ENCODE results near the gene EMP1. TPM values are rescaled to one million over a fixed set of nuclear protein-coding genes. Genes with fewer than 3 reads are reported as not detected.

Gene EMP1
- total and polyA plus RNA-seq, 2 of the 8 experiments (the other 6 are each of a cell fraction or from before 2014, with no cell fraction given), result 0.17 to 0.65 TPM

DNA sequence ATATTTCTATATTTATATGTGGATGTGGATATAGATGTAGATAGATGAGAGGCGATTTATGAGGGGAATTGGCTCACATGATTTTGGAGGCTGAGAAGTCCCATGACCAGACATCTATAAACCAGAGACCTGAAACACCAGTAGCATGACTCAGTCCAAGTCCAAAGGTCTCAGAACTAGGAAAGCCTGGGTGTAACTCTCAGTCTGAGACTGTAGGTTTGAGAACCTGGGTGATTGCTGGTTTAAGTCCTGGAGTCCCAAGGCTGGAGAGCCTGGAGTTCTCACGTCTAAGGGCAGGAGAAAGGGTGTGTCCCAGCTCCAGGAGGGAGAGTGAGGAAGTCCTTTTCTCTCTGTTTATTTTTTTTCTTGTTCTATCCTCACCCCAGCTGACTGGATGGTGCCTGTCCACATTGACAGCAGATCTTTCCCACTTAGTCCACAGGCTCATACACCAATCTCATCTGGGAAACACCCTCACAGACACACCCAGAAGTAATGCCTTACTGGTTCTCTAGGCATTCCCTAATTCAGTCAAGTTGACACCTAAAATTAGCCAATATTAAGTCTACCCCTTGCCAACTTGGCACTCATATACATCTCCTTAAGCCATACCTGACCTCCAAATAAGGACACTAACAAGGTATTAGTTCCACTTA lies 45.4 kb downstream of the EMP1 start:
- no peak overlapping the region for H2AFZ ChIP-seq (ENCODE audit: low read length)
- ChIA-PET CTCF (ENCODE audit: partially characterized antibody) (interaction anchor here (0.5 kb wide), 1 partner anchor 271 kb away, joined by 3 read pairs; no protein-coding TSS in a partner anchor), POLR2A (ENCODE audit: partially characterized antibody) (no interaction called here)
- H3K56ac ChIP-seq (replicated peaks; ENCODE audit: insufficient read length, low read depth, low read length), result no peak overlapping the region
- 91 to 100% methylated on average over 1 to 2 of the region's 2 CpGs for WGBS, 2 experiments (ENCODE audit: extremely low coverage in 1 of 2, insufficient coverage in 1 of 2, insufficient read length in 1 of 2, insufficient replicate concordance in 2 of 2, low coverage in 1 of 2, low lambda C conversion rate in 2 of 2, missing lambda C conversion rate in 1 of 2)
- no peak overlapping the region for H2BK15ac ChIP-seq (ENCODE audit: low read length)
- no peak overlapping the region for H2BK120ac ChIP-seq (replicated peaks; ENCODE audit: low read depth, low read length)
- no peaks in the 10 kb centered on the region for H3K36me3 ChIP-seq (ENCODE audit: control insufficient read depth in 2 of 4, insufficient read depth in 4 of 4, low read length in 3 of 4)
- H2BK12ac ChIP-seq (ENCODE audit: low read depth, low read length), result no peak overlapping the region
- H3K14ac ChIP-seq (ENCODE audit: insufficient read length), result no peak overlapping the region
- no peak overlapping the region for H4K8ac ChIP-seq (ENCODE audit: extremely low read depth, insufficient read depth, low read length)
- H3K23ac ChIP-seq (ENCODE audit: insufficient read length), result no peak overlapping the region
- no peak overlapping the region for H2AK5ac ChIP-seq (ENCODE audit: low read depth, low read length)
- no peak for FAIRE-seq
- no peaks in the 10 kb centered on the region for H3K79me1 ChIP-seq (ENCODE audit: low read depth, low read length)
- H3K79me2 ChIP-seq (ENCODE audit: control insufficient read depth in 1 of 2, insufficient read depth in 2 of 2, low read length in 2 of 2), result no peaks in the 10 kb centered on the region
- no peak overlapping the region for H3K18ac ChIP-seq (ENCODE audit: extremely low read depth, low read length)
- no peak overlapping the region for H3K4me3 ChIP-seq (ENCODE audit: extremely low read depth in 1 of 4, insufficient read depth in 2 of 4, low read depth in 3 of 4, low read length in 4 of 4)
- H4K5ac ChIP-seq (ENCODE audit: insufficient read length, low read depth, low read length), result no peak overlapping the region
- TF ChIP-seq SRF (IDR thresholded peaks at IDR 0.05; ENCODE audit: low read depth, low read length) (no peak), MAFK (IDR thresholded peaks at IDR 0.05; ENCODE audit: low read depth, low read length) (no peak), SIRT6 (IDR thresholded peaks at IDR 0.05; ENCODE audit: low read length) (no peak)
- H2BK5ac ChIP-seq (ENCODE audit: low read depth, low read length), result no peak overlapping the region
- H4K20me1 ChIP-seq (replicated peaks in 1 of 2; ENCODE audit: control insufficient read depth in 1 of 2, insufficient read depth in 2 of 2, low read length in 2 of 2), result no peaks in the 10 kb centered on the region
- H3K4ac ChIP-seq (replicated peaks; ENCODE audit: insufficient read length, low read depth, low read length), result no peak overlapping the region
- no peak overlapping the region for H3K9ac ChIP-seq (replicated peaks in 1 of 4; ENCODE audit: extremely low read depth in 1 of 4, low read depth in 3 of 4, low read length in 3 of 4)
- DNase-seq (ENCODE audit: low read depth in 1 of 2, low spot score in 2 of 2), result no peak
- H2BK20ac ChIP-seq (ENCODE audit: low read length), result no peak overlapping the region
- H3K4me1 ChIP-seq (replicated peaks in 1 of 4; ENCODE audit: control insufficient read depth in 3 of 4, insufficient read depth in 4 of 4, low read length in 3 of 4), result no peaks in the 10 kb centered on the region
- no peak overlapping the region for H4K91ac ChIP-seq (replicated peaks; ENCODE audit: insufficient read length, low read length)
- no peaks in the 10 kb centered on the region for H3K27me3 ChIP-seq (replicated peaks in 1 of 4; ENCODE audit: control insufficient read depth in 3 of 4, extremely low read depth in 1 of 4, insufficient read depth in 3 of 4, low read length in 3 of 4)
- no peak overlapping the region for H3K27ac ChIP-seq (ENCODE audit: low read depth, low read length)
- no peaks in the 10 kb centered on the region for H3K23me2 ChIP-seq (ENCODE audit: low read depth, low read length)
- no peaks in the 10 kb centered on the region for H3K9me3 ChIP-seq (ENCODE audit: insufficient read depth in 2 of 2, low read depth in 1 of 2, low read length in 1 of 2)
- no peak overlapping the region for H3K4me2 ChIP-seq (ENCODE audit: insufficient read depth in 1 of 2, low read depth in 2 of 2, low read length in 2 of 2)

Measured in H1 (cell line).